HL-60/S4 (cell line): ENCODE data around the gene MFRP.

ENCODE experiments used
- in situ Hi-C: fragments of 300-500 bp; cut with MboI; formaldehyde crosslinking; loops from 2 replicates; pipeline ENCODE4 v1.14.3; 2022; ENCODE audit warnings: low sequenced_read_pairs

Gene MFRP

GRCh38 chr11:119359365-119360214, 13.1 kb upstream of the MFRP start:
- in situ Hi-C loops = no loop called here

- in situ Hi-C loops = no loop called here
Observed at GRCh38 chr11:119357074-119357473, 10.6 kb upstream of the MFRP start.

GRCh38 chr11:119356349-119357031, 10.0 kb upstream of the MFRP start:
- in situ Hi-C loops = no loop called here

DNA sequence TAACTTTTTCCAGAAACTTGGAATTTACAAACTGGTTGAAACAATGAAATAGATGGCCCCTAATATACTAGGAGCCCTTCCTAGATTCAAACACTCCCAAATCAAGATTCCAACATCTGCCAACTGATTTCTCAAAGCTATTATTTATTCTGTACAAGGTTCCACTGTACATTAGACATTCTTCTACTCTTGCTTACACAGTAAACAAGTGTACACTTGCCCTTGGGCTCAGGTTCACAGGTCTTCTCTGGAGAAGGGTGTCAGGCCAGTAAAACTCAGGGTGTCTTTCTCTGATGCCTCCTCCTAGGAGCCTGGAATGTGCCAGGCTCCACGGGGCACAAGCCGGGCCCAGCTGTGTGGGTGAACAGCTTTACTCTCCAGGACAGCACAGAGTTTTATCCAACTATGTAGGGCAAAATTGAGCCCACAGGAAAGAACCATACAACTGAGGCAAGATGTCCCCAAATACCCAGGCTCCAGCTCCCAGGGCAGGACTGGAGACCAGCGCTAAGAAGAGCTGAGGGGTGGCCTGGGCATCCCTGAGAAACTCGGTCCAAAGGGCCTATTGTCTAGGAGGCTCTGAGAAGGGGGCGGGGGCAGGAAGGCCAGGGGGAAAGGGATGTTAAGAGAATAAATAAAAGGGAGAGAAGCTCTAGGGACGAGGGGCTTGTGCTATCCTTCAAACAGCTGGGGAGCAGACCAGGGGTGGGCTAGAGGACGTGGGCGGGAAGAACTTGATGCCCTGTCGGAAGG, 8.8 kb upstream of the MFRP start:
- in situ Hi-C loops = no loop called here

- in situ Hi-C loops = no loop called here
Observed at GRCh38 chr11:119352857-119353260, 6.4 kb upstream of the MFRP start.

DNA sequence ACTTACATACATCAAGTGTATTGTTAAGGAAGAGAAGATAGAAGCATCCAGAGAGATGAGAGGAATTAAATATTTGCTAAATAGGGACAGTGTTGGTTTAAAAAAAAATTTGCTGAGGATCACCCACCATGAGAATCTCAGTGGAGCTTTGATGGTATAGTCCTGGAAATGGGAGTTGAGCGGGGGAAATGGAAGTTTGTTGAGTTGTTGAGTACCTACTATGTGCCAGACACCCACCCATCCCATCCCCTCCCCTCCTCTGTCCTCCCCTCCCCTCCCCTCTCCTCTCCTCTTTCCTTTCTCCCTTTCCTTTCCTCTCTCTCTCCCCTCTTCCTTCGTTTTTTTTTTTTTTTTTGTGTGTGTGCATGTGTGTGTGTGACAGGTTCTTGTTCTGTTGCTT, 4.7 kb upstream of the MFRP start:
- in situ Hi-C loops = no loop called here

GRCh38 chr11:119350302-119350701, 3.8 kb upstream of the MFRP start:
- in situ Hi-C loops = no loop called here

DNA sequence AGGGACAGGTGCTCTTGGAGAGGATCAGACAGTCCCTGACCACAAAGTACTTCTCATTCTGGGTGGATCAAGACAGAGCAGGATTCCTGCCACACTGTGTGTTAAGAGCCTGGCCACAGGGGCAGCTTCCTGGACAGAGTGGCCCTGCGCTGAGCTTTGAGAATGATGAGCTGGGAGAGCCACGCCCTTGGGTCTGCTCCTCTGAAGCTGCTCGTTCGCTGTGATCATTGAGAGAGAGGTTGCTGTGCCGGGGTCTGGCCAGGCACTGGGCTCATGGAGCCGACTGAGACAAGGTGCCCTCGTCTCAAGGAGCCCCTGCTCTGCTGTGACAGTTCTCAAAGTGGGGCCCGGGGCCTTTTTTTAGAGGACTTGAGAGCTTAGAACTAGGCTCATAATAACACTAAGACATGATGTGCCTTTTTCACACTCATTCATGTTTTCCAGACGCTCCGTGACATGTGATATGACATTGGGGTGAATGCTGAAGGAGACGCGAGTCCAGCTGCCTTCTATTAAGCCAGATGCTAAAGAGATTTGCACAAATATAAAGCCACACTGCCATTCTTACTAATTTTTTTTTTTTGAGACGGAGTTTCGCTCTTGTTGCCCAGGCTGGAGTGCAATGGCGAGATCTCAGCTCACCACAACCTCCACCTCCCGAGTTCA, 1.6 kb upstream of the MFRP start:
- in situ Hi-C loops = no loop called here

DNA sequence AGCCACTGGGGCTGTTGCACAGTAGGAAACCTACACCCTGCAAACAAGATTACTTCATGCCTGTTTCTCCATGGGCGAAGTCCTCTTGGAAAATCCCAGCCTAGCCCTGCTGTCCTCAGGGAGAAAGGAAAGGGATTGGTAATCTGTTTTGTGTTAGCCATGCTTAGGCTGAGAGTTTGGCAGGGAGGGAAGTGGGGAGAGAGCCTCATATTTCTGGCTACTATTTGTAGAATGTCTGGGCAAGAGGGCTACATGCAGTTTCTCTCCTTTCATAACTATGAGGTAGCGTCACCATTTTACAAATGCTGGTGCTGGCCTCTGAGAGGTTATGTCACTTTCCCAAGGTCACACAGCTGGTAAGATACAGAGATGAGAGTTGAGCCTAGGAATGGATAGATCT, 737 bp upstream of the MFRP start:
- in situ Hi-C loops = no loop called here

GRCh38 chr11:119345685-119346084, 820 bp downstream of the MFRP start:
- in situ Hi-C loops = no loop called here

- in situ Hi-C loops = no loop called here
Observed at GRCh38 chr11:119344291-119345010, 2.1 kb downstream of the MFRP start.

- in situ Hi-C loops = no loop called here
Observed at GRCh38 chr11:119343726-119344125, 2.8 kb downstream of the MFRP start.

- in situ Hi-C loops = no loop called here
Observed at GRCh38 chr11:119342362-119343130, 4.0 kb downstream of the MFRP start.

- in situ Hi-C loops = no loop called here
Observed at GRCh38 chr11:119342023-119342300, 4.5 kb downstream of the MFRP start.

GRCh38 chr11:119341222-119342022, 5.1 kb downstream of the MFRP start:
- in situ Hi-C loops = no loop called here

DNA sequence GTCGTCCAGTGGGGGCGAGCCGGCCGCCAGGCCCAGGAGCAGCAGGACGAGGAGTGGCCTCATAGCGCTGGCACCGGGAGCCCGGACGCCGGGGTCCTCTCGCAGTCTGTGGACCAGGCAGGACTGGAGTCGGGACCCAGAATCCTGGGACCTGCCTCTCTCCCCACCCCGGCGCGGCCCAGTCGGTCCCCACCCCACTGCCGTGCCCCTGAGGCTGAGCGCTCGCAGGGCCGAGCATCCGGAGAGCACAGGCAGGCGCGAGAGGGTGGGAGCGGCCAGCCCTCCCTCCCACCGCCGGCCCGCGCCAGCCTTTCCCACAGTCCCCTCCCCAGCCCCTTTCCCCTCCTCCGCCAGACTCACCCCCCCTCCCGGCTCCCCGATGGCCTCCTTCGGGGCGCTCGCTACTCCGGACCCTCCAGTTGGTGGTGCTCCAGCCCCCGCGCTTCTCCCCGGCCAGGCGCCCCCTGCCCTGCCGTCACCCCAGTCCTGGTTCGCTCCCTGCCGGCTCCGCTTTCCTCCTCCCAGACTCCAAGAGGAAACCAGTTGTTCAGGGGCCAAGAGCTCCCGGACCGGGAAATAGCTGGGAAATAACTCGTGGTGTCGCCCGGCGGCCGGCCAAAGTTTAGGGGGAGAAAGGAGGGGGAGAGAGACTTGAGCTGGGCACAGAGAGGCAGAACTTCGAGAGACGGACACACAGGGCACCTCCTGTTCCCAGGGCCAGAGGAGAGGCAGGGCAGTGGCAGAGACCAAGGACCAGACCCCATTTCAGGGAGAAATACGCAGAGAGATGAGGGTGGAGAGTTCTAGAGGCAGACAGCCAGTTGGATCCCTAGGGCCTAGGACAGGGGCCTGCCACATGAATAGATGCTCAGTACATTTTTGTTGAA, 5.9 kb downstream of the MFRP start, which contains the start of gene C1QTNF5:
TSS of gene C1QTNF5 (minus strand) at position 549 of the 887 bp plus-strand sequence. CDS start at position 63, 486 bp downstream.
- in situ Hi-C loops = no loop called here

GRCh38 chr11:119339589-119340334, 6.7 kb downstream of the MFRP start:
- in situ Hi-C loops = no loop called here
